Measurements from ENCODE around the gene ACOT11. TPM values are rescaled to one million over a fixed set of nuclear protein-coding genes. Genes with fewer than 3 reads are reported as not detected.
A peak's percentile ranks its signal among the peaks of the same experiment; 100 is the strongest.

Gene ACOT11
- total and polyA plus RNA-seq, 2 of the 13 experiments (the other 11 are each of a cell fraction or from before 2014, with no cell fraction given): 2.6 to 3.3 TPM

- TF ChIP-seq ZBTB40 (IDR thresholded peaks at IDR 0.05) (no peak), ZBTB40 (CRISPR knock-in tag; IDR thresholded peaks at IDR 0.05) (no peak), ZXDC (CRISPR knock-in tag; IDR thresholded peaks at IDR 0.05) (no peak), ZBTB7B (CRISPR knock-in tag; IDR thresholded peaks at IDR 0.05) (peak; percentile 48), ZFP90 (CRISPR knock-in tag; IDR thresholded peaks at IDR 0.05; ENCODE audit: borderline replicate concordance) (peak; percentile 61; the same call in 1 of the 2 replicates), PRPF4 (IDR thresholded peaks at IDR 0.05; ENCODE audit: low read depth, low read length, poor library complexity, severe bottlenecking) (no peak), U2AF1 (optimal IDR thresholded peaks at IDR 0.05; ENCODE audit: low read depth, low read length) (no peak), RCOR2 (CRISPR knock-in tag; IDR thresholded peaks at IDR 0.05) (no peak; the same call in 1 of the 2 replicates), ZNF326 (CRISPR knock-in tag; IDR thresholded peaks at IDR 0.05; ENCODE audit: borderline replicate concordance) (no peak), ZNF251 (CRISPR knock-in tag; IDR thresholded peaks at IDR 0.05) (no peak), ZKSCAN1 (IDR thresholded peaks at IDR 0.05; ENCODE audit: low read length) (no peak; the same call in 1 of the 2 replicates), ZNF772 (CRISPR knock-in tag; IDR thresholded peaks at IDR 0.05) (peak; percentile 50; the same call in 1 of the 2 replicates), MIER3 (CRISPR knock-in tag; IDR thresholded peaks at IDR 0.05; ENCODE audit: borderline replicate concordance) (no peak; the same call in 1 of the 2 replicates), SALL1 (CRISPR knock-in tag; IDR thresholded peaks at IDR 0.05) (peak; percentile 24; the same call in 1 of the 2 replicates), EED (CRISPR knock-in tag; IDR thresholded peaks at IDR 0.05) (0 out of 2 replicates have a peak, but pooled peaks have one; percentile 39), MTF2 (CRISPR knock-in tag; IDR thresholded peaks at IDR 0.05; ENCODE audit: borderline replicate concordance) (no peak), KAT7 (CRISPR knock-in tag; IDR thresholded peaks at IDR 0.05; ENCODE audit: borderline replicate concordance) (no peak)
Observed at GRCh38 chr1:54542120-54542961, 5.7 kb upstream of the ACOT11 start (continued).

Data from HepG2 (cell line).